GM12892 (cell line): Measurements from ENCODE around the gene ABCC4.

Experiments
- POLR2A ChIP-seq: IDR thresholded peaks from 2 replicates; pipeline ENCODE4 v1.6.1; 2011; ENCODE audit warnings: low read depth, low read length, control low read depth
- POLR2AphosphoS5 ChIP-seq: IDR thresholded peaks from 2 replicates; pipeline ENCODE4 v1.6.1; 2011; ENCODE audit warnings: low read depth, low read length, control low read depth
- TAF1 ChIP-seq: IDR thresholded peaks from 2 replicates; pipeline ENCODE4 v1.6.1; 2011; ENCODE audit warnings: low read depth, mild to moderate bottlenecking, control low read depth, low read length, borderline replicate concordance

DNA sequence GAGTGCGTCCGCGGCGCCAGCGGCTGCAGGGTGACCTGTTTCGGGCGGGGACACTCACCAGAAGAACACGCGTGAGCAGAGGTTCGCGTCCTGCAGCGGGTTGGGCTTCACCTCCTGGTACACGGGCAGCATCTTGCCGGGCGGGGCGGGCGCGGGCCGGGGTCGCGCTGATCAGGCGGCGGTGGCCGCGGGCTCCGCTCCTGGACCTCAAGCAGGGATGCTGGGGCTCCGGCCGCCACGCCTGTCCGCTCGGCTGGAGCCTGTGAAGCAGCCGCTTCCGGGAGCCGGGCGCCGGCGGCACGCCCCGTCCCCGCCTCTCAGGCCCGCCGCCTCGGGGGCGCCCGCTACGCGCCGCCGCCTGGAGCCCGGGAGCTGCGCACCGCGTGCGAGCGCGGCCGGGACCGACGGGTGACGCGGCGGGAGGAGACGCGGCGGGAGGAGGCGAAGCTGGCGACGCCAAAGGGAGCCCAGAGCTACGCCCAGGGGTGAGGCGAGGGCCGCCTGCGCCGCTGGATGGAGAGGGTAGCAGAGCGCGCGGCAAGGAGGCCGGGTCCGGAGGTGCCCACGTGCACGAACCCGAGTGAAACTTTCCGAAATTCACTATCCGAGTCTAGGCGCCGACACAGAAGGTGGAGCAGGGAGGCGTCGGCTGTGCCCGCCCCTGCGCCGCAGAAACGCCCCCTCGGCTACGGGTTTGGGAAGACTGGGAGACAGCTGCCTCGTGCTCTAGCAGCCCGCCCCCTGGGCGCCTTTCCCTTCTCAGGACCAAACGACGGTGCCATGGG lies at the start of gene ABCC4:
- peak; percentile 73 for TF ChIP-seq POLR2A
- TF ChIP-seq POLR2AphosphoS5 = no peak; the same call in 1 of the 2 replicates
- peak; percentile 47; the same call in 1 of the 2 replicates for TF ChIP-seq TAF1
